HCT116 (cell line): ENCODE results near the gene ALOX5AP. TPM values are rescaled to one million over a fixed set of nuclear protein-coding genes. Genes with fewer than 3 reads are reported as not detected.

Source experiments
- ATAC-seq: fragments of 200-7000 bp; cut with Tn5 transposase; 2 replicates; pipeline ENCODE4 v1.9.1; 2020; ENCODE audit warnings: mild to moderate bottlenecking, moderate library complexity
- BruUV-seq: library from RNA; stranded (reverse); fragments of 400-500 nt; replicated peaks from 2 replicates; lab custom pipeline; 2021; lab: Mats Ljungman, UMichigan
- CTCF ChIA-PET: fragments of 300-600 bp; sonication (Branson Sonifier 250); formaldehyde crosslinking; loops from one replicate; lab custom pipeline; 2021; ENCODE audit warnings: antibody characterized with exemption; lab: Charles Lee
- POLR2A ChIA-PET: fragments of 300-600, 350-600 bp; sonication (Branson Sonifier 250); formaldehyde crosslinking; loops from one replicate; lab custom pipeline; 2021; ENCODE audit warnings: antibody characterized with exemption; lab: Charles Lee
- RAD21 ChIA-PET, 2 experiments: fragments of 300-600 bp; sonication (Branson Sonifier 250); formaldehyde crosslinking; loops; one replicate each; lab custom pipeline; 2023; ENCODE audit warnings: low total read pairs in 2 of 2; ENCODE audit not compliant: uncharacterized antibody in 2 of 2, unreplicated experiment in 2 of 2, low non-redundant PET in 1 of 2; lab: Charles Lee
- DNase-seq: peaks from one replicate; pipeline ENCODE4 v3.0.0-alpha.2; 2010; ENCODE audit warnings: low read depth, low spot score
- H2AFZ ChIP-seq: fragments of 200-600 bp; shearing (Covaris generic), sonication (generic); 2 replicates; pipeline ENCODE4 v1.6.1; 2017; ENCODE audit warnings: low read depth, mixed run types, mixed read lengths, antibody characterized with exemption, low read length; ENCODE audit not compliant: poor library complexity, severe bottlenecking
- H3K27ac ChIP-seq: 2 replicates; pipeline ENCODE4 v1.5.1; 2012; ENCODE audit warnings: low read depth, low read length
- H3K27me3 ChIP-seq: fragments of 200-600 bp; sonication (generic); 2 replicates; pipeline ENCODE4 v1.6.1; 2016; ENCODE audit warnings: mixed run types, low read length, mixed read lengths; ENCODE audit not compliant: insufficient read depth
- H3K36me3 ChIP-seq, 2 experiments: fragments of 200-500 bp in 1 of 2; fragments of 200-600 bp in 1 of 2; sonication (Bioruptor generic) in 1 of 2; sonication (generic) in 1 of 2; 2 replicates each; pipeline versions ENCODE4 v1.5.1 to v1.6.1; 2014 to 2016; ENCODE audit warnings: low read length in 2 of 2, inconsistent platforms in 1 of 2, mixed read lengths in 1 of 2, mixed run types in 1 of 2; ENCODE audit not compliant: insufficient read depth in 2 of 2, control insufficient read depth in 1 of 2
- H3K4me1 ChIP-seq, 2 experiments: fragments of 200-600 bp in 1 of 2; sonication (generic) in 1 of 2; 2 replicates each; pipeline versions ENCODE4 v1.5.1 to v1.6.1; 2012 to 2017; ENCODE audit warnings: low read length in 2 of 2, inconsistent platforms in 1 of 2, mild to moderate bottlenecking in 1 of 2, mixed read lengths in 1 of 2, mixed run types in 1 of 2, moderate library complexity in 1 of 2; ENCODE audit not compliant: insufficient read depth in 2 of 2, control insufficient read depth in 1 of 2
- H3K4me2 ChIP-seq: fragments of 200-600 bp; sonication (generic); 2 replicates; pipeline ENCODE4 v1.6.1; 2017; ENCODE audit warnings: mixed run types, low read length, mixed read lengths
- H3K4me3 ChIP-seq, 2 experiments: fragments of 200-600 bp in 1 of 2; sonication (generic) in 1 of 2; replicated peaks in 1 of 2; 2 replicates each; pipeline ENCODE4 v1.5.1; 2011 to 2016; ENCODE audit warnings: low read length in 2 of 2, control low read depth in 1 of 2, low read depth in 1 of 2, mild to moderate bottlenecking in 1 of 2, mixed read lengths in 1 of 2, mixed run types in 1 of 2
- H3K79me2 ChIP-seq: fragments of 200-600 bp; sonication (generic); 2 replicates; pipeline ENCODE4 v1.6.1; 2017; ENCODE audit warnings: mild to moderate bottlenecking, mixed run types, low read length, moderate library complexity, mixed read lengths; ENCODE audit not compliant: insufficient read depth
- H3K9ac ChIP-seq: fragments of 200-600 bp; sonication (generic); 2 replicates; pipeline ENCODE4 v1.6.1; 2016; ENCODE audit warnings: low read length, mixed read lengths
- H3K9me2 ChIP-seq: fragments of 200-600 bp; sonication (generic), shearing (Covaris generic); 2 replicates; pipeline ENCODE4 v1.6.1; 2017; ENCODE audit warnings: mixed run types, mild to moderate bottlenecking, moderate library complexity; ENCODE audit not compliant: insufficient read depth
- H3K9me3 ChIP-seq, 2 experiments: fragments of 200-500 bp in 1 of 2; fragments of 200-600 bp in 1 of 2; sonication (Bioruptor generic) in 1 of 2; sonication (generic) in 1 of 2; 2 replicates each; pipeline ENCODE4 v1.6.1; 2014 to 2017; ENCODE audit warnings: low read length in 2 of 2, mixed read lengths in 2 of 2, inconsistent platforms in 1 of 2, low read depth in 1 of 2, mild to moderate bottlenecking in 1 of 2, mixed run types in 1 of 2, moderate library complexity in 1 of 2; ENCODE audit not compliant: control insufficient read depth in 1 of 2, insufficient read depth in 1 of 2
- H4K20me1 ChIP-seq: fragments of 200-600 bp; sonication (generic), shearing (Covaris generic); 2 replicates; pipeline ENCODE4 v1.6.1; 2017; ENCODE audit warnings: mixed run types, mild to moderate bottlenecking, moderate library complexity; ENCODE audit not compliant: insufficient read depth
- CBX3 ChIP-seq: IDR thresholded peaks from 2 replicates; pipeline ENCODE4 v1.6.1; 2012; ENCODE audit warnings: low read depth
- FOSL1 ChIP-seq: IDR thresholded peaks from 2 replicates; pipeline ENCODE4 v1.6.1; 2012; ENCODE audit warnings: low read depth
- RAD21 ChIP-seq: IDR thresholded peaks from 2 replicates; pipeline ENCODE4 v1.6.1; 2012; ENCODE audit warnings: low read depth, mild to moderate bottlenecking
- intact Hi-C: fragments of 100-400 bp; cut with micrococcal nuclease; formaldehyde crosslinking; loops from 2 replicates; pipeline ENCODE4 v1.10.0; 2022
- total RNA-seq: library from RNA; stranded (reverse); gene quantifications from one replicate; pipeline ENCODE4 v1.2.1, GENCODE V29; 2021; ENCODE audit not compliant: unreplicated experiment
- TF ChIP-seq, protein P1 (sequence below), 3 experiments: fragments of 200-600 bp in 1 of 3; sonication (generic) in 1 of 3; IDR thresholded peaks in 2 of 3; conservative IDR thresholded peaks in 1 of 3; 2 replicates each; pipeline ENCODE4 v1.5.1; 2012 to 2017; ENCODE audit warnings: low read depth in 2 of 3, low read length in 2 of 3, antibody characterized with exemption in 1 of 3, borderline replicate concordance in 1 of 3, control low read depth in 1 of 3, mild to moderate bottlenecking in 1 of 3, mixed read lengths in 1 of 3, mixed run types in 1 of 3, moderate library complexity in 1 of 3; ENCODE audit not compliant: insufficient read depth in 1 of 3
- TF ChIP-seq, protein P2 (sequence below): IDR thresholded peaks from 2 replicates; pipeline ENCODE4 v1.6.1; 2012; ENCODE audit warnings: low read depth
- TF ChIP-seq, protein P3 (sequence below): IDR thresholded peaks from 2 replicates; pipeline ENCODE4 v1.6.1; 2012
- TF ChIP-seq, protein P4 (sequence below): IDR thresholded peaks from 2 replicates; pipeline ENCODE4 v1.6.1; 2012

Gene ALOX5AP
- total RNA-seq, 1 experiment from 2014 or later: not detected

DNA sequence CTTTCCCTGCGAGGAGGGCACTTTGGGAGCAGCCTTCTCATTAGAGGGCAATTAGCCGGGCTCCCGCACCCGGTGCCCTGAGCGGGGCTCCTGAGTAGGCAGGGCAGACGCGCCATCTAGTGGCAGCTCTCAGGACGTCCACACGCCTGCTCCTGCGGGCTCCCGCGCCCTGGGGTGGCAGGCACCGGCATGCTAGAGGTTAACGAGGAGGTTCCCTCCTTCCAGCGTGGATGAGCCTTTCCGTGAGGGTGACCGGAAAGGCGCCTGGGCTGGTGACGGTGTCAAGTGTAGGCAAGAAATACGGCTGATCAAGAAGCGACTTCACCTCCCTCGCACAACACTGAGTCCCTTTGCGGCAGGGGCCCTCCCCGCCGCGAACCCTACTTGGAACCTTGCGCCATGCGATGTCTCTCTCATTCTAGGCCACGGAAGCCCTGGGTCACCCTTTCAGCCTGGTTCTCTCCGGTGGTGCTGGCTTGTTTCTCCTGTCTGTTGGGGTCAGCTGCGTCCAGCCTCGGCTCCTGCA is 67.7 kb downstream of the ALOX5AP start:
- ATAC-seq (peak; percentile 92), DNase-seq (peak; percentile 60)
- no peak overlapping the region for H3K4me3 ChIP-seq
- TF ChIP-seq, protein P1, sequence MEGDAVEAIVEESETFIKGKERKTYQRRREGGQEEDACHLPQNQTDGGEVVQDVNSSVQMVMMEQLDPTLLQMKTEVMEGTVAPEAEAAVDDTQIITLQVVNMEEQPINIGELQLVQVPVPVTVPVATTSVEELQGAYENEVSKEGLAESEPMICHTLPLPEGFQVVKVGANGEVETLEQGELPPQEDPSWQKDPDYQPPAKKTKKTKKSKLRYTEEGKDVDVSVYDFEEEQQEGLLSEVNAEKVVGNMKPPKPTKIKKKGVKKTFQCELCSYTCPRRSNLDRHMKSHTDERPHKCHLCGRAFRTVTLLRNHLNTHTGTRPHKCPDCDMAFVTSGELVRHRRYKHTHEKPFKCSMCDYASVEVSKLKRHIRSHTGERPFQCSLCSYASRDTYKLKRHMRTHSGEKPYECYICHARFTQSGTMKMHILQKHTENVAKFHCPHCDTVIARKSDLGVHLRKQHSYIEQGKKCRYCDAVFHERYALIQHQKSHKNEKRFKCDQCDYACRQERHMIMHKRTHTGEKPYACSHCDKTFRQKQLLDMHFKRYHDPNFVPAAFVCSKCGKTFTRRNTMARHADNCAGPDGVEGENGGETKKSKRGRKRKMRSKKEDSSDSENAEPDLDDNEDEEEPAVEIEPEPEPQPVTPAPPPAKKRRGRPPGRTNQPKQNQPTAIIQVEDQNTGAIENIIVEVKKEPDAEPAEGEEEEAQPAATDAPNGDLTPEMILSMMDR (IDR thresholded peaks at IDR 0.05 in 2 of 3, conservative IDR thresholded peaks at IDR 0.05 in 1 of 3; ENCODE audit: borderline replicate concordance in 1 of 3, insufficient read depth in 1 of 3, low read depth in 2 of 3, low read length in 2 of 3): peak; percentile 68 to 89 (median 87)
- TF ChIP-seq, protein P2, sequence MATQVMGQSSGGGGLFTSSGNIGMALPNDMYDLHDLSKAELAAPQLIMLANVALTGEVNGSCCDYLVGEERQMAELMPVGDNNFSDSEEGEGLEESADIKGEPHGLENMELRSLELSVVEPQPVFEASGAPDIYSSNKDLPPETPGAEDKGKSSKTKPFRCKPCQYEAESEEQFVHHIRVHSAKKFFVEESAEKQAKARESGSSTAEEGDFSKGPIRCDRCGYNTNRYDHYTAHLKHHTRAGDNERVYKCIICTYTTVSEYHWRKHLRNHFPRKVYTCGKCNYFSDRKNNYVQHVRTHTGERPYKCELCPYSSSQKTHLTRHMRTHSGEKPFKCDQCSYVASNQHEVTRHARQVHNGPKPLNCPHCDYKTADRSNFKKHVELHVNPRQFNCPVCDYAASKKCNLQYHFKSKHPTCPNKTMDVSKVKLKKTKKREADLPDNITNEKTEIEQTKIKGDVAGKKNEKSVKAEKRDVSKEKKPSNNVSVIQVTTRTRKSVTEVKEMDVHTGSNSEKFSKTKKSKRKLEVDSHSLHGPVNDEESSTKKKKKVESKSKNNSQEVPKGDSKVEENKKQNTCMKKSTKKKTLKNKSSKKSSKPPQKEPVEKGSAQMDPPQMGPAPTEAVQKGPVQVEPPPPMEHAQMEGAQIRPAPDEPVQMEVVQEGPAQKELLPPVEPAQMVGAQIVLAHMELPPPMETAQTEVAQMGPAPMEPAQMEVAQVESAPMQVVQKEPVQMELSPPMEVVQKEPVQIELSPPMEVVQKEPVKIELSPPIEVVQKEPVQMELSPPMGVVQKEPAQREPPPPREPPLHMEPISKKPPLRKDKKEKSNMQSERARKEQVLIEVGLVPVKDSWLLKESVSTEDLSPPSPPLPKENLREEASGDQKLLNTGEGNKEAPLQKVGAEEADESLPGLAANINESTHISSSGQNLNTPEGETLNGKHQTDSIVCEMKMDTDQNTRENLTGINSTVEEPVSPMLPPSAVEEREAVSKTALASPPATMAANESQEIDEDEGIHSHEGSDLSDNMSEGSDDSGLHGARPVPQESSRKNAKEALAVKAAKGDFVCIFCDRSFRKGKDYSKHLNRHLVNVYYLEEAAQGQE: no peak
- TF ChIP-seq CBX3 (no peak), RAD21 (peak; percentile 95), FOSL1 (no peak)
- TF ChIP-seq, protein P3, sequence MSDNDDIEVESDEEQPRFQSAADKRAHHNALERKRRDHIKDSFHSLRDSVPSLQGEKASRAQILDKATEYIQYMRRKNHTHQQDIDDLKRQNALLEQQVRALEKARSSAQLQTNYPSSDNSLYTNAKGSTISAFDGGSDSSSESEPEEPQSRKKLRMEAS: peak; percentile 44; the same call in 1 of the 2 replicates
- TF ChIP-seq, protein P4, sequence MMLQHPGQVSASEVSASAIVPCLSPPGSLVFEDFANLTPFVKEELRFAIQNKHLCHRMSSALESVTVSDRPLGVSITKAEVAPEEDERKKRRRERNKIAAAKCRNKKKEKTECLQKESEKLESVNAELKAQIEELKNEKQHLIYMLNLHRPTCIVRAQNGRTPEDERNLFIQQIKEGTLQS: no peak
- peak overlapping the region; percentile 99 for H2AFZ ChIP-seq
- H4K20me1 ChIP-seq: no peaks in the 10 kb centered on the region
- H3K9me2 ChIP-seq: no peaks in the 10 kb centered on the region
- no TSS peak for BruUV-seq
- ChIA-PET POLR2A (interaction anchor here (1.7 kb wide), 1 partner anchor 62 kb away, joined by 4 read pairs; no protein-coding TSS in a partner anchor), RAD21 (no interaction called here), CTCF (interaction anchor here (0.6 to 6.5 kb wide), 5 partner anchors 64 to 670 kb away, joined by 3 to 46 read pairs (median 4); no protein-coding TSS in a partner anchor)
- peaks cover 26 to 47% of the 10 kb centered on the region in 2 experiments for H3K4me1 ChIP-seq
- no peaks in the 10 kb centered on the region for H3K79me2 ChIP-seq
- no peaks in the 10 kb centered on the region for H3K9me3 ChIP-seq
- H3K36me3 ChIP-seq: no peaks in the 10 kb centered on the region
- H3K27ac ChIP-seq: no peak overlapping the region
- H3K4me2 ChIP-seq: peak overlapping the region; percentile 52
- intact Hi-C loops: loop anchor here (1.0 to 10.0 kb wide), 8 partner anchors 62 to 686 kb away; partner anchors contain the start of genes HMGB1 and USPL1
- no peaks in the 10 kb centered on the region for H3K27me3 ChIP-seq
- H3K9ac ChIP-seq: no peak overlapping the region
